Memory B cell (primary cell): ENCODE results near the gene RCL1.
A peak's percentile ranks its signal among the peaks of the same experiment; 100 is the strongest.
"Not testable (repeated sequence)": the region's sequence is repeated elsewhere in the genome, so short reads cannot be mapped to it uniquely, and the experiment has no call there.

ENCODE experiments used
- ATAC-seq: fragments of 150-1000 bp; cut with Tn5 transposase; 2 replicates; pipeline ENCODE4 v1.10.0; 2021; ENCODE audit warnings: low read depth, mild to moderate bottlenecking, moderate library complexity
- DNase-seq, 2 donors: peaks; one replicate each; pipeline ENCODE4 v3.0.0; 2022; ENCODE audit warnings: low spot score in 2 of 2
- H3K27ac Mint-ChIP-seq: one replicate; pipeline ENCODE4 v1.8.0; 2022; ENCODE audit warnings: mild to moderate bottlenecking, moderate library complexity, mixed read lengths
- H3K27me3 Mint-ChIP-seq: one replicate; pipeline ENCODE4 v1.8.0; 2022; ENCODE audit warnings: mixed read lengths
- H3K36me3 Mint-ChIP-seq: one replicate; pipeline ENCODE4 v1.8.0; 2022; ENCODE audit warnings: mild to moderate bottlenecking, mixed read lengths
- H3K4me1 Mint-ChIP-seq: one replicate; pipeline ENCODE4 v1.8.0; 2022; ENCODE audit warnings: mixed read lengths
- H3K4me3 Mint-ChIP-seq: one replicate; pipeline ENCODE4 v1.8.0; 2022; ENCODE audit warnings: mild to moderate bottlenecking, moderate library complexity, mixed read lengths
- H3K9me3 Mint-ChIP-seq: one replicate; pipeline ENCODE4 v1.8.0; 2022; ENCODE audit warnings: mixed read lengths

Gene RCL1

GRCh38 chr9:4768681-4769080, 24.1 kb upstream of the RCL1 start:
- H3K27me3 Mint-ChIP-seq: peaks cover 2% of the 10 kb centered on the region
- peaks cover 1% of the 10 kb centered on the region for H3K9me3 Mint-ChIP-seq
- ATAC-seq (no peak), DNase-seq (no peak)
- H3K4me3 Mint-ChIP-seq: no peak overlapping the region
- no peak overlapping the region for H3K27ac Mint-ChIP-seq
- peaks cover under 1% of the 10 kb centered on the region for H3K4me1 Mint-ChIP-seq
- H3K36me3 Mint-ChIP-seq: no peaks in the 10 kb centered on the region

GRCh38 chr9:4769321-4770080, 23.2 kb upstream of the RCL1 start:
- DNase-seq (no peak), ATAC-seq (no peak)
- H3K27me3 Mint-ChIP-seq: peaks cover 2% of the 10 kb centered on the region
- no peak overlapping the region for H3K27ac Mint-ChIP-seq
- no peaks in the 10 kb centered on the region for H3K36me3 Mint-ChIP-seq
- H3K4me3 Mint-ChIP-seq: no peak overlapping the region
- peaks cover 1% of the 10 kb centered on the region for H3K9me3 Mint-ChIP-seq
- no peaks in the 10 kb centered on the region for H3K4me1 Mint-ChIP-seq

- Mint-ChIP-seq H3K36me3 (no peaks in the 10 kb centered on the region), H3K9me3 (peaks cover 1% of the 10 kb centered on the region), H3K27me3 (peaks cover 2% of the 10 kb centered on the region), H3K27ac (no peak overlapping the region), H3K4me1 (no peaks in the 10 kb centered on the region), H3K4me3 (no peak overlapping the region)
- DNase-seq: no peak
- no peak for ATAC-seq
Observed at GRCh38 chr9:4771788-4772187, 21.0 kb upstream of the RCL1 start.

GRCh38 chr9:4774209-4774608, 18.5 kb upstream of the RCL1 start:
- ATAC-seq (no peak), DNase-seq (no peak)
- Mint-ChIP-seq H3K36me3 (no peaks in the 10 kb centered on the region), H3K4me1 (no peaks in the 10 kb centered on the region), H3K9me3 (no peaks in the 10 kb centered on the region), H3K27me3 (peaks cover 2% of the 10 kb centered on the region), H3K27ac (no peak overlapping the region), H3K4me3 (no peak overlapping the region)

- not testable (repeated sequence) for ATAC-seq, DNase-seq, H3K27me3 Mint-ChIP-seq, H3K27ac Mint-ChIP-seq, H3K4me1 Mint-ChIP-seq, H3K36me3 Mint-ChIP-seq, H3K4me3 Mint-ChIP-seq, H3K9me3 Mint-ChIP-seq
Observed at GRCh38 chr9:4774958-4775357, 17.8 kb upstream of the RCL1 start.

- DNase-seq (no peak), ATAC-seq (no peak)
- Mint-ChIP-seq H3K9me3 (no peaks in the 10 kb centered on the region), H3K4me3 (no peak overlapping the region), H3K27ac (no peak overlapping the region), H3K4me1 (no peaks in the 10 kb centered on the region), H3K27me3 (peaks cover 9% of the 10 kb centered on the region), H3K36me3 (no peaks in the 10 kb centered on the region)
Observed at GRCh38 chr9:4780651-4781050, 12.1 kb upstream of the RCL1 start.

- no peak for ATAC-seq
Observed at GRCh38 chr9:4781408-4781807, 11.3 kb upstream of the RCL1 start.

GRCh38 chr9:4783191-4783590, 9.6 kb upstream of the RCL1 start:
- ATAC-seq, H3K36me3 Mint-ChIP-seq: not testable (repeated sequence)

More at GRCh38 chr9:4781408-4781807, 11.3 kb upstream of the RCL1 start:
- Mint-ChIP-seq H3K36me3 (no peaks in the 10 kb centered on the region), H3K27me3 (peaks cover 9% of the 10 kb centered on the region), H3K9me3 (no peaks in the 10 kb centered on the region), H3K4me3 (no peak overlapping the region), H3K27ac (no peak overlapping the region), H3K4me1 (no peaks in the 10 kb centered on the region)
- no peak for DNase-seq

GRCh38 chr9:4784403-4784802, 8.3 kb upstream of the RCL1 start:
- H3K4me1 Mint-ChIP-seq: no peaks in the 10 kb centered on the region
- no peak overlapping the region for H3K4me3 Mint-ChIP-seq
- no peak for ATAC-seq
- DNase-seq: no peak
- no peaks in the 10 kb centered on the region for H3K36me3 Mint-ChIP-seq
- no peaks in the 10 kb centered on the region for H3K9me3 Mint-ChIP-seq
- H3K27me3 Mint-ChIP-seq: peaks cover 10% of the 10 kb centered on the region
- H3K27ac Mint-ChIP-seq: no peak overlapping the region

More at GRCh38 chr9:4783191-4783590, 9.6 kb upstream of the RCL1 start:
- H3K4me3 Mint-ChIP-seq, H3K4me1 Mint-ChIP-seq, H3K27me3 Mint-ChIP-seq, DNase-seq, H3K9me3 Mint-ChIP-seq, H3K27ac Mint-ChIP-seq: not testable (repeated sequence)

- Mint-ChIP-seq H3K36me3 (no peaks in the 10 kb centered on the region), H3K4me1 (no peaks in the 10 kb centered on the region), H3K9me3 (no peaks in the 10 kb centered on the region), H3K27ac (no peak overlapping the region), H3K4me3 (no peak overlapping the region), H3K27me3 (peaks cover 8% of the 10 kb centered on the region)
- no peak for DNase-seq
- no peak for ATAC-seq
Observed at GRCh38 chr9:4786599-4786998, 6.1 kb upstream of the RCL1 start.

- Mint-ChIP-seq H3K36me3 (no peaks in the 10 kb centered on the region), H3K27ac (no peak overlapping the region), H3K4me3 (no peak overlapping the region), H3K27me3 (peaks cover 3% of the 10 kb centered on the region), H3K4me1 (peaks cover 7% of the 10 kb centered on the region), H3K9me3 (no peaks in the 10 kb centered on the region)
- ATAC-seq (no peak), DNase-seq (no peak)
Observed at GRCh38 chr9:4787876-4788275, 4.9 kb upstream of the RCL1 start.

- Mint-ChIP-seq H3K36me3 (no peaks in the 10 kb centered on the region), H3K4me1 (peaks cover 7% of the 10 kb centered on the region), H3K4me3 (no peak overlapping the region), H3K27me3 (peaks cover 1% of the 10 kb centered on the region), H3K9me3 (no peaks in the 10 kb centered on the region), H3K27ac (no peak overlapping the region)
- ATAC-seq (no peak), DNase-seq (no peak)
Observed at GRCh38 chr9:4788703-4789102, 4.0 kb upstream of the RCL1 start.

GRCh38 chr9:4792054-4792571, 631 bp upstream of the RCL1 start:
- DNase-seq: no peak
- no peaks in the 10 kb centered on the region for H3K9me3 Mint-ChIP-seq
- H3K27me3 Mint-ChIP-seq: peaks cover 1% of the 10 kb centered on the region
- peak overlapping the region; percentile 88 for H3K27ac Mint-ChIP-seq
- no peaks in the 10 kb centered on the region for H3K36me3 Mint-ChIP-seq
- peak; percentile 24 for ATAC-seq
- peaks cover 24% of the 10 kb centered on the region for H3K4me1 Mint-ChIP-seq
- H3K4me3 Mint-ChIP-seq: peak overlapping the region; percentile 96

- no peaks in the 10 kb centered on the region for H3K27me3 Mint-ChIP-seq
- DNase-seq (no peak), ATAC-seq (no peak)
- H3K27ac Mint-ChIP-seq: peak overlapping the region; percentile 88
- peak overlapping the region; percentile 96 for H3K4me3 Mint-ChIP-seq
- no peaks in the 10 kb centered on the region for H3K9me3 Mint-ChIP-seq
- H3K4me1 Mint-ChIP-seq: peaks cover 36% of the 10 kb centered on the region
- no peaks in the 10 kb centered on the region for H3K36me3 Mint-ChIP-seq
Observed at GRCh38 chr9:4793459-4794395, 983 bp downstream of the RCL1 start.
